Measurements from ENCODE around the gene ANKRD29.

DNA sequence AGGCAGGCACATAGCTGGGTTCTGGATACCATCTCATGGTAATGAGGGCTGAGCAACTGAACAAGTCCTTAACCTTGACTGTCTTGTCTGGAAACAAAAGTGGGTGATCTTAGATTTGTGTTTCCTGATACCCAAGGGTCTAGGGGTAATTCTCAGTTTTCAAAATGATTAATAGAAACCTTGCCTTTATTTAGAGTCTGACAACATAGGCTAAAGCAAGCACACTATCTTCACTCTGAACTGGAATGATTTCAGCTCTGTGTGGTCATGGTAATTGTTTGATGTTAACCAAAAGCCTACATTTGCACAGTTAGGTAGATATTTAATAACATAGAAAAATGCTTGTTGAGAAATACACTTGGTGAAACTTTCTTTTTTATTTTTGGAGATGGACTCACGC lies 19.8 kb upstream of the ANKRD29 start:
- TF ChIP-seq, protein P1, sequence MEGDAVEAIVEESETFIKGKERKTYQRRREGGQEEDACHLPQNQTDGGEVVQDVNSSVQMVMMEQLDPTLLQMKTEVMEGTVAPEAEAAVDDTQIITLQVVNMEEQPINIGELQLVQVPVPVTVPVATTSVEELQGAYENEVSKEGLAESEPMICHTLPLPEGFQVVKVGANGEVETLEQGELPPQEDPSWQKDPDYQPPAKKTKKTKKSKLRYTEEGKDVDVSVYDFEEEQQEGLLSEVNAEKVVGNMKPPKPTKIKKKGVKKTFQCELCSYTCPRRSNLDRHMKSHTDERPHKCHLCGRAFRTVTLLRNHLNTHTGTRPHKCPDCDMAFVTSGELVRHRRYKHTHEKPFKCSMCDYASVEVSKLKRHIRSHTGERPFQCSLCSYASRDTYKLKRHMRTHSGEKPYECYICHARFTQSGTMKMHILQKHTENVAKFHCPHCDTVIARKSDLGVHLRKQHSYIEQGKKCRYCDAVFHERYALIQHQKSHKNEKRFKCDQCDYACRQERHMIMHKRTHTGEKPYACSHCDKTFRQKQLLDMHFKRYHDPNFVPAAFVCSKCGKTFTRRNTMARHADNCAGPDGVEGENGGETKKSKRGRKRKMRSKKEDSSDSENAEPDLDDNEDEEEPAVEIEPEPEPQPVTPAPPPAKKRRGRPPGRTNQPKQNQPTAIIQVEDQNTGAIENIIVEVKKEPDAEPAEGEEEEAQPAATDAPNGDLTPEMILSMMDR (conservative IDR thresholded peaks at IDR 0.05 in 1 of 2, IDR thresholded peaks at IDR 0.05 in 1 of 2; ENCODE audit: low read depth in 1 of 2, low read length in 2 of 2): no peak
- no peak for TF ChIP-seq EZH2 (IDR thresholded peaks at IDR 0.05; ENCODE audit: low read length, missing control alignments)

Data from fibroblast of lung (primary cell).